IMR-90 (cell line): ENCODE measurements around the gene EHBP1. TPM values are rescaled to one million over a fixed set of nuclear protein-coding genes. Genes with fewer than 3 reads are reported as not detected.

ENCODE experiments used
- CEBPB ChIP-seq: IDR thresholded peaks from 2 replicates; pipeline ENCODE4 v1.6.1; 2012; ENCODE audit warnings: low read depth, low read length, improper control_type of control experiment
- CHD1 ChIP-seq: IDR thresholded peaks from 2 replicates; pipeline ENCODE4 v1.6.1; 2012; ENCODE audit warnings: low read depth, low read length, improper control_type of control experiment
- RCOR1 ChIP-seq: IDR thresholded peaks from 2 replicates; pipeline ENCODE4 v1.6.1; 2012; ENCODE audit warnings: mild to moderate bottlenecking, low read length, improper control_type of control experiment; ENCODE audit not compliant: insufficient replicate concordance
- SMC3 ChIP-seq: fragments of 150-350 bp; IDR thresholded peaks from 2 replicates; pipeline ENCODE4 v1.6.1; 2016; ENCODE audit warnings: low read depth, mild to moderate bottlenecking, antibody characterized with exemption, low read length, moderate library complexity
- polyA plus RNA-seq, 3 experiments: library from polyadenylated mRNA; depleted of rRNA; stranded (reverse); fragments of >200 nt; gene quantifications; 2 replicates each; pipeline ENCODE4 v1.2.3, GENCODE V29; 2012; ENCODE audit warnings: low replicate concordance in 1 of 3
- total RNA-seq: library from RNA; depleted of rRNA; stranded (reverse); fragments of >200 nt; gene quantifications from 2 replicates; pipeline ENCODE4 v1.2.3, GENCODE V29; 2012
- TF ChIP-seq, protein P1 (sequence below): fragments of 150-350 bp; IDR thresholded peaks from 2 replicates; pipeline ENCODE4 v1.6.1; 2017; ENCODE audit warnings: mild to moderate bottlenecking, antibody characterized with exemption, low read length, low read depth

The EHBP1 gene
- total and polyA plus RNA-seq, 2 of the 4 experiments (the other 2 are of a cell fraction), result 28.3 to 44.4 TPM

DNA sequence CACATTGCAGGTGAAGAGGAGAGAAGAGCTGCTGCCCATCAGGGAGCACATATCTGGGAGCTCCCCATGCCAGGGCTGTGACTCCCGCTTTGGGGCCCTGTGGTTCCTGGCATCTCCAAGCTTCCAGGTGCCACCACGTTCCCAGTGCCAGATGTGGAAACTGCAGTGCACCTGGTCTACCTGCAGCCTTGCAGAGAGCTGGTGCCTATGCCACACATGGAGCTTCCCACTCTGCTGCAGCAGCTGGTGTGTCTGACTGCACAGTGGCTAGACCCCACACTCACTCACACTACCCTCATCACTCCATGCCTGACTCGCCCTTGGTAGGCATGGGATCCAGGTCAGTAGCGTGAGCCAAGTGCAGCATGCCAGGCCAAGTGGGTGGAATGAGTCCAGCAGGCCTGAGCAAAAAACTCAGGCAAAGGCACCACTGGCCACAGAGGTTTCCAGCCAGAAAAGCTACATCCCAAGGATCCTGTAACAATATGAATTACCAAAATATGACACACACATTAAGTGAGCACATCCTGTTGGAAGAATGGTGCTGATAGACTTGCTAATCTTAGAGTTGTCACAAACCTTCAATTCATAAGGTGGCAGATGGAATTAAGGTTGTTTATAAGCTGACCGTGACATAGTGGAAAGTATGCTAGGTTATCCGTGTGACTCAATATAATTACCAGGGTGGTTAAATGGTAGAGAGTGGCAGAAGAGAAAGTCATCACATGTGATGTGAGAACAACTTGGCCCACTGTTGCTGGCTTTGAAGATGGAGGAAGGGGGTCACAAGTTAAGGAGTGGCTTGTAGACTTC lies 150.9 kb downstream of the EHBP1 start (continued):
- TF ChIP-seq CHD1, result no peak
- no peak for TF ChIP-seq SMC3
- TF ChIP-seq, protein P1, sequence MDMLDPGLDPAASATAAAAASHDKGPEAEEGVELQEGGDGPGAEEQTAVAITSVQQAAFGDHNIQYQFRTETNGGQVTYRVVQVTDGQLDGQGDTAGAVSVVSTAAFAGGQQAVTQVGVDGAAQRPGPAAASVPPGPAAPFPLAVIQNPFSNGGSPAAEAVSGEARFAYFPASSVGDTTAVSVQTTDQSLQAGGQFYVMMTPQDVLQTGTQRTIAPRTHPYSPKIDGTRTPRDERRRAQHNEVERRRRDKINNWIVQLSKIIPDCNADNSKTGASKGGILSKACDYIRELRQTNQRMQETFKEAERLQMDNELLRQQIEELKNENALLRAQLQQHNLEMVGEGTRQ, result no peak
- no peak for TF ChIP-seq CEBPB
- no peak for TF ChIP-seq RCOR1
